AG08395 (cell line): ENCODE data around the gene KCND2.
"Not testable (repeated sequence)": the region's sequence is repeated elsewhere in the genome, so short reads cannot be mapped to it uniquely, and the experiment has no call there.

Source experiments
- DNase-seq: peaks from one replicate; pipeline ENCODE4 v3.0.0; 2012; ENCODE audit warnings: mixed read lengths, low spot score

The KCND2 gene

DNA sequence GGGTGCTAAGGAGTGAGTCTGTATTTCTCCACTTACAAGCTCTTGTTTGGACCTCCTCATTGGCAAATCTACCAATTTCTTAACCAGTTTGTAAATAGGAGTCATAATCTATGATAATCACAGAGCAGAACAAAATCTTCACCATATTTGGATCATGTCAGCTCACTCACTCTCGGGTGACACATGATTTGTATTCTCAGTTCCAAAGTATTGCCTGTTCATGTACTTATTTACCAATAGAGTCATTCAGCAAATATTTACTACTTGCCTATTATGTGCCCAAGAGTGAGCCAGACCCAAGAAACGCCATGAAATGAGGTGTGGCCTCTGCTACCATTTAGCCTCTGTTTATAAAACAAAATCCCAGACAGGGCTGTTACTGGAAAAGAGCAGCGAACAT is 470.2 kb downstream of the KCND2 start:
- DNase-seq: no peak

- DNase-seq: no peak
These were observed 487.1 kb downstream of the KCND2 start for GRCh38 chr7:120760050-120760449.

GRCh38 chr7:120760851-120761250 is 487.9 kb downstream of the KCND2 start:
- no peak for DNase-seq

DNA sequence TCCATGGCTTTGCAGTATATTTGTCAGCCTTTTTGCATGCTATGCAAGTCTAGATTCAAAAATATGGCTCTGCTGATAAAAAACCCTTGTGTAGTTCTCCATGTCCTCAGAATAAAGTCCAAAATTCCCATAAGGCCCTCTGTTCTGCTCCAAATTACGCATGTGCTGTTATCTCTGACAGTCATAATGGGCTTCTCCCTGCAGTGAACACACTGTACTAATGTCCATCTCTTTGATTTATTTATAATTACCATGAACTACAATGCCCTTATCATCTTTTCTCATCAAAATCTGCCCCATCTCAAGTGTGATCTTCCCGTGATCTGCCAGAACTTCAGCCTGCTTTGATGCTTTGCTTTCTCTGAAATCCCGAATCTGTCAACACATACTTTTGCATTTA is 497.2 kb downstream of the KCND2 start:
- no peak for DNase-seq

DNA sequence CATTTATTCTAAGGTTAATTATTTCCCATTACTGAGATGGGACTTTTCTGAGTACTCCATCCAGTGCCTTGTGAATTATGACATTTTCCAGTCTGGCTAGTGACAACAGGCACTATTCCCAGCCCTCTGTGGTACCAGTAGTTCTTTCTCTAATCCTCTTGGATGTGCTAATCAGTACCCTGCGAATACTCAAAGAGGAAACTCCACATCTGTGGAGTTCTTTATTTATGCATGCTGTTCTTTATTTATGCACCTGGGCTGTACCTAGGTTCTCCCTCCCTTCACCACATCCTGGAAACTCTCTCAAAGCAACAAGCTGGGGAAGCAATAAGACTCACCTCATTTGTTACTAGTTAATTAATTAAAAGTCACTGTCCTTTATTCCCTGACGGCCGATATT is 501.5 kb downstream of the KCND2 start:
- DNase-seq: no peak

GRCh38 chr7:120775755-120776154 is 502.8 kb downstream of the KCND2 start:
- no peak for DNase-seq

- DNase-seq: not testable (repeated sequence)
These were observed 506.1 kb downstream of the KCND2 start for GRCh38 chr7:120779078-120779477.

GRCh38 chr7:120780451-120780850 is 507.5 kb downstream of the KCND2 start:
- not testable (repeated sequence) for DNase-seq

DNA sequence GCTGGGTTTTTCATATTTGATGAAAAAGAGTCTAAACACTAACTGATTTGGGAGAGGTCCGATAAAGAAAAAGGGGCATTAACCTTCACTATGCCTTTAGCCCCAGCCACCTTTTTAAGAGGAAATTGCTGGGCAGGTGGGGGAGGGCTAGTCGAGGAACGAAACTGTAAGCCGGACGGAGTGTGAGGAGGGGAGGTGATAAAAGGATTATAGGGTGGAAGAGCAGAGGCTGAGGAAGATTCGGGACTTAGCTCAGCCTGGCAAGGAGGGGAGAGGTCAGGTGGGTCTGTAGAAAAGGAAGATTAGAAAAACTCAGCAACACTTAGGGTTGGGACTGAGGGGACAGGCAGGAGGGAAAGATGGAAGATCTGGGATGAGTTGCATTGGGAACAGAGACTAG is 508.0 kb downstream of the KCND2 start:
- DNase-seq: no peak

GRCh38 chr7:120781924-120782323 is 508.9 kb downstream of the KCND2 start:
- not testable (repeated sequence) for DNase-seq

DNA sequence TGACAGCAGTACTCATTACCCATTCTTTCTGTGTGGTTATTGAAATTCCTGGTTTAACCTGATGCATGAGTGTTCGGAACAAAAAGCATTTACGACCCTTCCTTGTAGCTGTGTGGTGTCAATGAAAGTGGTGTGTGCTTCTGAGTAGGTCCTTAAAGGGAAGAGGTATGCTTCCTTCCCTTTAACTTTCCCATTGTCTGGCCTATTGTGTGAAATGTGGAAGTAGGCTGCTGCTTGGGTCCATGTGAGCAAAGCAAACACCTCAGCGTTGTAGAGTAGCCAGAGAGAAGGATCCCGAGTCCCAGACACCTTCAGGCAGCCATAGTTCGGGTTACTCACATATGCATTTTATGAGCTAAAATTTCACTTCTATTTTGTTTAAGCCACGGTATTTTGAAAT is 510.3 kb downstream of the KCND2 start:
- DNase-seq: no peak

DNA sequence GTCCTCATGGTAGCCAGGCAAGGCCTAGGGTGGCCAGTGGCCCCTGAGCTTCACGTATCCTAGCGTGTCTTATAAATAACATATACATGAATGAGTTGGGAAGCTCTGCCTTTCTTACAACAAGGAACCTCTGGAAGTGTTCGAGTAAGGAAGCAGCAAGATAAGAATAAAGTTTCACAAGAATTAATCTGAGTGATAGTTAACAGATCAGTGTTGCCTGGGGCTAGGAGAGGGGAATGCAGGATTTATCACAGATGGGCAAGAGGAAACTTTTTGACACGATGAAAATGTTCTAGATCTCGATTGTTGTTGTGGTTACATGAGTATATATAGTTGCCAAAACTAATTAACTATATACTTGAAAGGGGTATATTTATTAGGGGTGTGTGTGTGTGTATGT is 510.7 kb downstream of the KCND2 start:
- DNase-seq: no peak

- no peak for DNase-seq
These were observed 512.1 kb downstream of the KCND2 start for GRCh38 chr7:120785095-120785494.

DNA sequence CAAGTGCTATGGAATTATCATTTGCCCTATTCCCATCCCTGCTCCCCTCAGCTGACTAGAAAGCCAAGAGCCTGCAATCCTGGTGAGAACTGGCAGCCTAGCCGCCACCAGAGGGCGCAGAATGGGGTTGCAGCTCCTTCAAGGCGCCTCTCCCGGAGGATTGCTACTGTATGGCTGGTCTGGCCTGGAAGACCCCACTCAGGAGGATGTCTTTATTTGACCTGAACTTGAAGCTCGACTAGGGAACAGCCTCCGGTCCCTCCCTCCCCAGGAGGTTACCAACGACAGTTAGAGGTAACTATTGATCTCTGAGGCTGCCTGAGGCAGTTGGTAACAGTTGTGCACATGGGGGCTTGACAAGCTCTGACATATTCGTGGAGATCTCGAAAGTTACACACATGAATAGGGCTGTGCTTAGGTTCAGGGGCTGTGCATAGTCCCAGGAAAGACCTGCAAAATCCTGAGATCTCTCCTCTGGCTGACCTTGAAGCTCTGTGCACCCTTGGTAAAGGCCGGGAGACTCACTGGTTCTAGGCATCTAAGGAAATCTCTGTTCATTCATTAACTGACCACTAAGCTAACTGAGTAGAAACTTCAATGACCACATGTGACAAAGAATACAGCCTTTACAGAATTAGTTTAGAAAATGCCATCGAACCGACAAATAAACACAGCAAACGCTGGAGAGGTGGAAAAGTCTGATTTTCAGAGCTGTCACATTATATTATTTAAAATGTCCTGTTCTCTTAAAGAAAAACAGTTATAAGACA is 519.3 kb downstream of the KCND2 start:
- peak; percentile 69 for DNase-seq

GRCh38 chr7:120792861-120793130 is 519.8 kb downstream of the KCND2 start:
- DNase-seq: no peak

- no peak for DNase-seq
These were observed 520.4 kb downstream of the KCND2 start for GRCh38 chr7:120793213-120793936.

DNA sequence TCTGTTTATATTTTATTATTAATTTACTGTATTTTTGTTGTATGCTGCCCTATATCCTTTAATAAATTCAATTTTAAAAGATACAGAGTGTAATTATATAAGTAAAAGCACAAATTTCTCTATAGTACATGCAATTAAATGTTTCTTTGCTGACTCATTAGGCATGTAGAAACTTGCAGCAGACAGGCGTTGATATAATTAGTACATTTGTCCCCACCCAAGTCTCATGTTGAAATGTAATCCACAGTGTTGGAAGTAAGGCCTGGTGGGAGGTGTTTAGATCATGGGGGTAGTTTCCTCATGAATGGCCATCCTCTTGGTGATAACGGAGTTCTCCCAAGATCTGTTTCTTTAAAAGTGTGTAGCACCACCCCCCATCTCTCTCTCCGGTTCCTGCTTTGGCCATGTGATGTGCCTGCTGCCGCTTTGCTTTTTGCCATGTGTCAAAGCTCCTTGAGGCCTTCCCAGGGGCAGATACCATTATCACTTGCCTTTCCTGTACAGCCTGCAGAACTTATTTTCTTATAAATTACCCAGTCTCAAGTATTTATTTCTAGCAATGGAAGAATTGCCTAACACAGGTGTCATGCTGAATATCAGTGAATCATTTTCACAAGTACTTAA is 521.2 kb downstream of the KCND2 start:
- DNase-seq: no peak

GRCh38 chr7:120797026-120797645 is 524.2 kb downstream of the KCND2 start:
- no peak for DNase-seq

DNA sequence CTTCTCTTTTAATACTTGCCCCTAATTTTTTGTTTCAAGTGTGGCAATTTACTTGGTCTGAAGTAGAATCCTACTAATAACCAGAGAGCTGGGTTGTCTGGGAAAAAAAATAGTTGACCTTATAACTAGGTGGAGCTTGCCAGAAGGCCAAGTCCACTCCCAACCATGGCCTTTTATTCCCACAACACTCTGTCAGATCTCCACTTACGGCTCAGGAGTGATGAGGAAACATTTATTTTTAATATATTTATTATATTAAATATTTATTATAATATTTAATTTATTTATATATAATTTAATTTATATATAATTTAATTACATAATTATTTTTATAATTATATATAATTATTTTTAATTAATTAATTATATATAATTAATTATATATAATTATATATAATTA is 526.2 kb downstream of the KCND2 start:
- DNase-seq: no peak
